ENCODE measurements around the gene ERVH48-1.
"Not testable (repeated sequence)": the region's sequence is repeated elsewhere in the genome, so short reads cannot be mapped to it uniquely, and the experiment has no call there.

Gene ERVH48-1

DNA sequence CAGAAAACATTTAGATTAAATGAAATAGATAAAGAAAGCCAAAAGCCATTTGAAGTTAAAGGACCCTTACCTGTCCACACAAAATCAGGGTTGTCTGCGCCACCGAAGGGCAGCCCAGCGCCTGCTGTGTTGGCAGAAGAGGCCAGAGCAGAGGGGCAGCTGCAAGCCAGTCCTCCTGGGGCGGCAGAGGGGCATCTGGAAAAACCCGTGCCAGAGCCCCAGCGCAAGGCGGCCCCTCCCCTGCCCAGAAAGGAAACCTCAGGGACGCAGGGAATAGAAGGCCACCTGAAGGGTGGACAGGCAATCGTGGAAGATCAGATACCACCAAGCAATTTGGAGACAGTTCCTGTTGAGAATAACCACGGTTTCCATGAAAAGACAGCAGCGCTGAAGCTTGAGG, 21.6 kb downstream of the ERVH48-1 start:
- no peak for DNase-seq

DNA sequence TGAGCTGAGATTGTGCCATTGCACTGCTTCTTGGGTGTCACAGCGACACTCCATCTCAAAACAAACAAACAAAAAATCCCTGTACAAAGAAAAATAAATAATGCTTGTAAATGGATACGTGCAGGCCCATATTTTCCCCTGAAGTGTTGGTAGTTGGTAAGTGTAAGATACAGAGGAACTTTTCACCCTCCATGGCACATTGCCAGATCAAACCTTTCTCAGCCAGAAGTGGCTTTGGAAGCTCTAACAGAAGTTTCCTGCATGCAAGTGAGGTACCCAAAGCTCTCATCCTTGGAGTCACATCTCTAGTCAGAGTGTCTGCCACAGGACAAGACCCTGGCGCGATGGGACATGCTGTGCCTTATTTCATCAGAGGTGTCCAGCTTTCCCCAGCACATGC, 25.0 kb downstream of the ERVH48-1 start:
- DNase-seq = no peak

DNA sequence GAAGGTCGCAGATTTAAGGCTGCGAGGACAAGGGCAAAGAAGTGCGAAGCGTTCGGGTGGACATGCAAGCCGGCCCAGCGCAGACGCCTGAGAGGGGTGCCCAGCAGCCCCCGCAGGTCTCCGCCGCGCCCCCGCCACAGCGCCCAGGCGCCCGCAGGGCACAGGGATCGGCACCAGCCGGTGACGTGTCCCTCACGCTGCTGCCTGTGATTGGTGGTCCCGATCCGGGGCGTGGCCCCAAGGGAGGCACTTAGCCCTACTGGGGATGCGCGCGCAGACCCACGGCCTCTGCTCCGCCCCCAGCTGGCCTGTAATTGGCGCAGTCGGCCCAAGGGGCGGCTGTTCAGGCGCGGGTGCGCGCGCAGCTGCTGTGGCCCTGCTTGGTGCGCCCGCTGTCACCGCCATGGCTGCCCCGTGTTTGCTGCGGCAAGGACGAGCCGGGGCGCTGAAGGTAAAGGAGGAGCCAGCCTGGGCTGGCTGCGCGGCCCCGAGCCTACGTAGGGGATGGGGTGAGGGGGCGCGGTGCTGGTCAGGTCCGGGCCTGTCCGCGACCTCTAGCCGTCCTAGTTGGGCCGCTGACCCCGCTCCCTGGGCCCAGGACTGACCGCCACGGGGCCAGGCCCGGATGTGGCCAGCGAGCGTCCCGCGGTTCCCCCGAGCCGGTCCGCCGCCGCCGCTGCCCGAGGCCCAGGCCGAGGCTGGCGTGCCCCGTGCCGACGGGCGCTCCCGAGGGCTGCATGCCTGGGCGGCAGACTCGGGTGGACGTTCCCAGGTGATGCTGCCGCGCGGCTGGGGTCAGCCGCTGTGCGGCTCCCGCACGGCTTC, 32.3 kb downstream of the ERVH48-1 start, which contains the start of gene NDUFV3:
NDUFV3 (plus strand) TSS at position 379 of the 825 bp plus-strand sequence; CDS start at position 404, 25 bp downstream.
- DNase-seq = peak; percentile 100

DNA sequence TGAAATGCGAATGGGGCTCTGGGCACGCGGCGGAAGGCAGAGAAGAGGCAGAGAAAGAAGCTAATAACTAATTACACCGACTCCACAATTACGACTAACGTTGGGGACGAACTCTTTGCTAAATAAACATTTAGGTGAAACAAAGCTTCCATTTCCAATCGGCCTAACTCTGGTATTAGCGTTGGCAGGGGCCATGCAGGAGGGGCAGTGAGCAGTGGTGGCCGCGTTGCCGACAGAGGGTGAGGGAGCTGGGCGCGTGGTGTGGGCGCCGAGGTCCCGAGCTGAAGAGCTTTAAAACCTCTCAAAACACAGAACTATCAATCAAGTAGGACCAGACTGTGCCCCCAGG, 32.9 kb downstream of the ERVH48-1 start:
- no peak for DNase-seq

DNA sequence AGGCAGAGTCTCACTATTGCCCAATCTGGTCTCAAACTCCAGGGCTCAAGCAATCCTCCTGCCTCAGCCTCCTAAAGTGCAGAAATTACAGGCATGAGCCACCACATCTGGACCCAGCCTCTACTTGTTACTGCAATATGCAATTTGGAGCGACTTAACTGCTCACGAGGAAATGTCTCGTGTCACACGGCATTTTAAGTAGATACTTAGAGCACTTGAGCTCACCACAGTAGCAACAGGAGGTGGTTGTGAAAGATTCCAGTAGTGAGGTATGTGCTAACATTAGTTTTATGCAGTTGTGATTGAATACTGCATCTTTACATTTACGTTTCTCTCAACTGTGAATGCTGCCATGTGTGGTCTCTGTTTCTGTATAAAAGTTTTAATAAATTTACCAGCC, 38.1 kb downstream of the ERVH48-1 start:
- DNase-seq = no peak

DNA sequence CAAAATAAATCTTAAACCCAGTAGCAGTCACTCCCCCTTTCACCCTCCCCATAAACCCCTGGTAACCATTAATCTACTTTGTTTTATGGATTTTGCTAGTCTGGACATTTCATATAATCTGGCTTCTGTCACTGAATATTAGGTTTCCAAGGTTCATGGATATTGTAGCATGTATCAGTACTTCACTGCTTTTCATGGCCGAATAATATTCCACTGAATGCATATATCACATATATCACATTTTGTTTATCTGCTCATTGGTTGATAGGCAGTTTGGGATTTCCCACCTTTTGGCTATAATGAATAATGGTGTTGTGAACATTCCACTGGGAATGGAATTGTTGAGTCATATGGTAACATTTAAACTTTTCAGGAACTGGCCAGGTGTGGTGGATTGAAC, 41.5 kb downstream of the ERVH48-1 start:
- no peak for DNase-seq

DNA sequence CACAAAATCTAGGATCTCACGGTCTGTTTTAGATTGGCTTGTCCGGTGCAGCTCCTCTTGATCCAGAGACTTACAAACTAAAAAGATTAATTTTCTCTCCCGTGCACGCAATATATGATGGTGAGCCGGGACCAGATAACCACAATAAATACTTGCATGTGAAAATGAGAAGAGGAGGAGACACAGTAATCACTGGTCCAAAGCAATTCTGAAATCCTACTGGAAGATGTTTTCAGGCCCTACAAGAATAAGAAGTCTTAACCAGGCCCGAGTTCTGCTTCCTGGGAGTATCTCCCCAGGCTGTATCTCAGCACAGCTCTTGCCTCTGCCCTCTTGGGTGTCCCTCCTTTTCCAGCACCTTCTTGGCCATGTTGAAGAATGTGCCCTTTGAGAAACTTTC, 45.1 kb downstream of the ERVH48-1 start:
- no peak for DNase-seq

DNA sequence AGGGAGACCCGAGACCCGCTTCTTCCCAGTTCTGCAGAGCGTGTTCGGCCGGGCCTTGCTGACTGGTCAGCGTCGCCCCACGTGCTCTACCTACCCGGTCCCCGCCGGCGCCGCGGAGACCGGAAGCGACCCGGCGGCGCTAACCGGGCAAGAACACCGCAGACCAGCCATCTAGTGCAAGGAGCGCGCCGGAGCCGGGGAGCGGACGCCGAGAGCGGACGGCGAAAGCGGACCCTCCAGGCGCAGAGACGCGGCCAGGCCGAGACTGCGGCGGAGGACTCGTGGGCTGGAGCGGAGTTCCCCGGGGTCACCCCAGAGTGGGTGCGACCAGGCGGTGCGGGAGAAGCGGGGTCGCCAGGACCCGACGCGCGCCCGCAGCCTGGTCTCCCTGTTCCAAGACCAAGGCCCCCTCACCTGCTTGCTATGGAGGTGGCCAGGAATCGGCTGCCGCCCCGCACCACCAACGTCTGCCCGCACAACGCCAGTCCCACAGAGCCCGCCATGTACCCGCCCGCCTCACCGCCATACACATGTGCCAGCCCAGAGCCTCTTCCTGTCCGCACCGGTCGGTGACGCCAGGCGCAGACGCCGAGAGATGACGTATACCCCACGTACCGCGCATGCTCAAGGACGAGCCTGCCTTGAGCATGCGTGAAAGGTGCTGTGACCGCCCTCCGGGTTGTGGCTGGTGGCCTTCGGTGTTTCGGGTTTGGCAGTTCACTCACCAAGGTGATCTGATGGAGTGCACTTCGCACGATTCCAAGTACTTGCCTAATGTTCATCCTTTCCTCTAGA, 46.2 kb downstream of the ERVH48-1 start, which contains the start of gene WDR4:
WDR4 (minus strand) TSS at position 547 of the 795 bp plus-strand sequence; CDS start at position 503, 44 bp downstream.
- DNase-seq = peak; percentile 98

DNA sequence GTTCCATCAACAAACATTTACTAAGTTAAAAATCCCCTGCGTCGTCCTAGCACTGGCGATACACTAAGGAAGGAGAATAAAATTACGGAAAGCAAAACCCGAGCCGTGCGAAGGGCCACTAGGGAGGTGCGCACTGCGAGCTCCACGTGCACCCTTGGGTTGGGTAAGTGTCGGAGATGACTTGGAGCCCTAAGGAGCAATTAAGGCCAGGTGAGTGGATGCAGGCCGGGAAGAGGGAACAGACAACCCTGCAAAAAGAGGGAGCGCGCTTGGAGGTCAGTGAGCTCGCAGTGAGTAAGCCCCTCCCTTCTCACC, 46.8 kb downstream of the ERVH48-1 start:
- no peak for DNase-seq

DNA sequence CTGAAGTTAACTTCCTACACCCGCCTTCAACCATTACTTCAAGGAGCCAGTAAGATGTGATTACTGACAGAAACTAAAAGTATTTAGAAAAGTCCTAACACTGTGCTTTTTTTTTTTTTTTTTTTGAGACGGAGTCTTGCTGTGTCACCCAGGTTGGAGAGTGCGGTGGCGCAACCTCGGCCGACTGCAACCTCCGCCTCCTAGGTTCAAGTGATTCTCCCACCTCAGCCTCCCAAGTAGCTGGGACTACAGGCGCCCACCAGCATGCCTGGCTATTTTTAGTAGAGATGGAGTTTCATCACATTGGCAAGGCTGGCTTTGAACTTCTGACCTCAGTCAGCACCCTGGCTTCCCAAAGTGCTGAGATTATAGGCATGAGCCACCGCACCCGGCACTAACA, 49.6 kb downstream of the ERVH48-1 start:
- DNase-seq = not testable (repeated sequence)

DNA sequence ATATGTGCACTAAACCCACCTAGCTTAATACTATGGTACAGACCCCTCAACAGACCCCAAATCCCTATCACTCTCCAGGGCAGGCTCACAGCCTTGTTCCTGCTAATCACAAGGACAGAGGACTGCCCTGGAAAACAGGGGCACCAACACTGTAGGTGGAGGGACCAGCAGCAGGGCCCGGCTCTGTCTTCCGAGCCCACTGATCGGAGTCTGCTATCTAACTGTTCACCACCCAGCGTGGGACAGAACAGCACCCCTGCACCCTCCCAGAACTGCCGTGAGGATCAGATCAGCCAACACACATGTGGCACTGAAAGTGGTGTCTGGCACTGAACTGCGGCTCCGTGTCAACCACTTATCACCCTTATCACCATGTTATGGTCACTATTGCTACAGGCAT, 52.3 kb downstream of the ERVH48-1 start:
- DNase-seq = no peak

DNA sequence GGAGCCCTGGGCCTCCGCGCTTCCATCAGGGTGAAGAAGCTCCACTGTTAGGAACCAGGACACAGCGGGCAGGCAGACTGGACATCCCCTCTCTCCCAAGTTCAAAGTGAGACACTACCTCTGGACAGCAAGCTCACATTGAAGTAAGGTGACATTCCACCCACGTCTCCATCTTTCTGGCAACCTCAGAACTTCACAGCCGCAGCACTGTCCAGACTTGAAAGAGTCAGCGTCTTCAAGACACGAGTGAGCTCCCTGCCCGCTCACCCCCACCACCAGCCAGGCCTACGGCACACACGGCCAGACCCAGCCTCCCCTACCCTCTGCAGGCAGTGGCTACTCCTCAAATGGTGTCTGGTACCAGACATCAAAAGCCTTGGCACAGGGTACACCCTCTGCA, 57.2 kb downstream of the ERVH48-1 start:
- DNase-seq = no peak
